HG02981 (cell line): ENCODE results near the gene CEP85L.
A peak's percentile ranks its signal among the peaks of the same experiment; 100 is the strongest.

Experiments
- ATAC-seq: cut with Tn5 transposase; IDR thresholded peaks from one replicate; pipeline ENCODE4 v1.9.1; 2021; ENCODE audit warnings: mild to moderate bottlenecking, moderate library complexity; ENCODE audit not compliant: unreplicated experiment

Gene CEP85L

DNA sequence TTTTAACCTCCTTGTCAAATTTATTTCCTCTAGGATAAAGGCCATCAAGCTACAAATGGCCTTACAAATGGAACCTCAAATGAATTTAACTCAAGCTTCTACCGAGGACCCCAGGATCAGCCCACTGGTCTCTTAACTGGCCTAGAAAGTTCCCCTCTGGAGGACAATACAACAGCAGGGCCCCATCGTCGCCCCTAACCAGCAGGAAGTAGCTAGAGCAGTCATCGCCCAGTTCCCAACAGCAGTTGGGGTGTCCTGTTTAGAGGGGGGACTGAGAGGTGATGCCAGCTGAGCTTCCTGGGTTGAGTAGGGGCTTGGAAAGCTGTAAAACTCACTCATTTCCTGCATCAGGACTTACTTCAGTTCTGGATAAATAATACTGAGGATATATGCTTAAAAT lies 25.6 kb downstream of the CEP85L start:
- no peak for ATAC-seq

DNA sequence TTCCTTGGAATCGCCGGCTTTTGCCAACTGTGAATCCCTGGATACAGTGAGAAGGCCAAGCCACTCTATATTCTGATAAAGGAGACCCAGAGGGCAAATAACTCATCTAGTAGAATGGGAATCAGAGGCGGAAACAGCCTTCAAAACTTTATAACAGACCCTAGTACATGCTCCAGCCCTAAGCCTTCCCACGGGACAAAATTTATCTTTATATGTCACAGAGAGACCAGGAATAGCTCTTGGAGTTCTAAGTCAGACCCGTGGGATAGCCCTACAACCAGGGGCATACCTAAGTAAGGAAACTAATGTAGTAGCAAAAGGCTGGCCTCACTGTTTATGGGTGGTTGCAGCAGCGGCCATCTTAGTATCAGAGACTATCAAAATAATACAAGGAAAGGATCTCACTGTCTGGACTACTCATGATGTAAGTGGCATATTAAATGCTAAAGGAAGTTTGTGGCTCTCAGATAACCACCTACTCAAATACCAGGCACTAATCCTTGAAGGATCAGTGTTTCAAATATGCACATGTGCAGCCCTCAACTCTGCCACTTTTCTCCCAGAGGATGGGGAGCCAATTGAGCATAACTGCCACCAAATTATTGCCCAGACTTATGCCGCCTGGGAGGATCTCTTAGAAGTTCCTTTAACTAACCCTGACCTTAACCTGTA lies 29.5 kb downstream of the CEP85L start:
- ATAC-seq = no peak

DNA sequence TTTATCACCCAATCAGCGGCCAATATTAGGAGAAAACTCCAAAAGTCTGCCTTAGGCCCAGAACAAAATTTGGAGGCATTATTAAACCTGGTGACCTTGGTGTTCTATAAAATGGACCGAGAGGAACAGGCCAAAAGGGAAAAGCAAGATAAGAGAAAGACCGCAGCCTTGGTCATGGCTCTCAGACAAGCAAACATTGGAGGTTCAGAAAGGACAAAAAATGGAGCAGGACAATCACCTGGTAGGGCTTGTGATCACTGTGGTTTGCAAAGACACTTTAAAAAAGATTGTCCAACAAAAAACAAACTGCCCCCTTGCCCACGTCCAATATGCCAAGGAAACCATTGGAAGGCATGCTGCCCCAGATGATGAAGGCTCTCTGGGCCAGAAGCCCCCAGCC lies 31.2 kb downstream of the CEP85L start:
- ATAC-seq = no peak

DNA sequence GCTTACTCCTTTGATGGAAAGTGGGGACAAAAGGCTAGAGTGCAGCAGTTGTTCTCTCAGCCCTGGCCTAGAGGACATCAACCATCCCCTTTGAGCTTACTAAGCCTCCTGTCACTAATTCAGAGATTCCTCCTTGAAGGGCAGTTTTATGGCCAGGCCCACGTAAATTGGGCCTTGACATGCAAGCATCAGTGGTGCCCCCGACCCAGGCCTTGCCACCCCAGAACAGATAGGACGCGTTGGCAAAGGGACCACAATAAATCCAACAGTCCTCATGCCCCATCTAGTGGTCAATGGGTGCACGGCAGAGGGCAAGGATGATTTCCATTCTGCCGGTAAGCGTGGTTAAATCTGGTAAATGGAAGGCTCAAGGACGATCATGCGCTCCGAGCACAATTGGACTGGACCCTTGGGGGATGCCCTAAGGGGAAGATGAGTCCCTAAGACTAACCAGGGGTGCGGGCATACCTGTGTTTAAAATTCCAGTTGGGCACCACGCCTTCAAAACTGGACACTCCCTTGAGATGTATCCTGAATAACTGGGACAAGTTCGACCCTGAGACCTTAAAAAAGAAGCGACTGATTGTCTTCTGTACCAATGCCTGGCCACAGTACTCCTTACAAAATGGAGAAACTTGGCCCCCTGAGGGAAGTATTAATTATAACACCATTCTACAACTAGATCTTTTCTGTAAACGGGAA lies 32.6 kb downstream of the CEP85L start:
- ATAC-seq = peak; percentile 93

DNA sequence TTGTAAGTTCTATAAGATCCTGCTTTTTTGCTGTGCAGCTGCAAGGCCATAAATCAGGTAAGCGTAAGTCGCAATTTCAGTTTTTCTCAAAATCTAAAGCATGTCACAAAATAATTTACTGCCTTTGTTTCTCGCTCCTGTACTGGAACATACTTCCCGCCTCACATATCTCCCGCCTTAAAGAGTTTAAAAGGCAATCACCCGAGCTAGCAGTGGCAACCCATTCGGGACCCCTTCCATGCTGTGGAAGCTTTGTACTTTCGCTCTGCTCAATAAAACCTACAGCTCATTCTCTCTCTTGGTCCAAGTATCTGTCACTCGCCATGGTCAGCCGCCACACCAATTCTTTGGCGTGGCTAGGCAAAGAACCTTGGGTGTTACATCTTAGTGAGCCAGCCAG lies 34.0 kb downstream of the CEP85L start:
- no peak for ATAC-seq

DNA sequence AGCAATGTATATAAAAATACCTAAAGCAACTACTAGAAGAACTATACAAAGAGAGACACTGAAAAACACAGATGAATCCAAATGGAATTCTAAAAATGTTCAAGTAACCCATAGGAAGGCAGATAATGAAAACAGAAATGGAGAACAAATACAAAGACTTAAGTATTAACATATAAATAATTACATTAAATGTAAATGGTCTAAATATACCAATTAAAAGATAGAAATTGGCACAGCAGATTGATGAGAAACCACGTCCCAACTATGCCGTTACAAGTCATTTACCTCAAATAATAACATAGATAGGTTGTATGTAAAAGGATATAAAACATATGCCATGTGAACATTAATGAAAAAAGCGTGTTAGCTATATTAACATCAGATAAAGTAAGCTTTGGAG lies 40.1 kb downstream of the CEP85L start:
- ATAC-seq = no peak

DNA sequence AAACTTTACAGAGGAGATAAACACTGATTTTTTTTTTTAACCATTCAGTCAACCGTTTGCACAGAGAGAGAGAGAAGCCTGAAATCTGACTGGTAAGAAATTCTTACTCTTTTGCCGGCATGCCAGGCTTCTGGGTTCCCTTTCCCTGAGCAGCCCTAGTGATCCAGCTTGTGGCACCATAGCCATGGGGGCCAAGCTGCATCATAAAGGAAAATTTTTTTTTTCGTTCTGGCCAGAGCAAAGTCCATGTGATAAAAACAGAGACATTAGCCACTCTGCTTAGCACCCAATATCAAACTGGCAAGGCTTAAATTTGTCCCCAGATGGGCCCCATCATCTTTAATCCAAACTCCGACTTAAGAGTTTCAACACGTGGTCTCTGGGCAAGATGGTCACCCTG lies 44.5 kb downstream of the CEP85L start:
- ATAC-seq = no peak

DNA sequence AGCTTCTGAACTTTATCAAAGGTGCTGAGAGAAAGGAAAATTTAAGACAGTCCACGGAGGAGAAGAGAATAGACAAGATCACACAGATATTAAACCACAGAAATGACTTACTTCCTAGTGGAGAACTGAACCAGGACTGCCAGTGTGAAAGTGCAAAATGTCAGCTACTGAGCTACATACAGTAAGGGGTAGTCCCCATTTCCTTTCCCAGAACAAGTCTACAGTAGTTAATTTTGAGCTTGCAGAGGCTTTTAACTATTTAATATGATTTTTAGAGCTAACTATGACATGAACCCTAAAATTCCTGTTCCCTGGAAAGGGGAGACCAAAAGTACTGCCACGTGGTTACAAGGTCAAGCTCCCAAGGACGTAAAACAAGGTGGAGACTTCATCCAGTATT lies 45.1 kb downstream of the CEP85L start:
- ATAC-seq = no peak

DNA sequence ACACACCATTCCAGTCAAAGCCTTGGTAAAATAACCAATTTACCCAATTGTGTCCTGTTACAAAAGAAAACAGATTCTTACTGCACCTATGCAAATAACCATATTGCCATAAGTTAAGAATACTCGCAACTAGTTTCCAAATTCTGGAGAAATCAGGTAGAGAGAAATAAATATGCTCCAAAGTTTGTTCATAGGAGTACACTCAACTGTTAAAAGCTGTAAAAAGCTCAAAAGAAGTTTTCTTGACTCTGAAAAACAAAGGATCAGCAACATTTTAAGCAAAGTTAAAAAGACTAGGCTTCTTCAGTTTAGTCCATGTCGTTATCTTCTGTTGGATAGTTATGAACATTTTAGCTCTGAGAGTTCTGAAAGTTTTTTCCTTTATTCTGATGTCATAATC lies 48.0 kb downstream of the CEP85L start:
- no peak for ATAC-seq

DNA sequence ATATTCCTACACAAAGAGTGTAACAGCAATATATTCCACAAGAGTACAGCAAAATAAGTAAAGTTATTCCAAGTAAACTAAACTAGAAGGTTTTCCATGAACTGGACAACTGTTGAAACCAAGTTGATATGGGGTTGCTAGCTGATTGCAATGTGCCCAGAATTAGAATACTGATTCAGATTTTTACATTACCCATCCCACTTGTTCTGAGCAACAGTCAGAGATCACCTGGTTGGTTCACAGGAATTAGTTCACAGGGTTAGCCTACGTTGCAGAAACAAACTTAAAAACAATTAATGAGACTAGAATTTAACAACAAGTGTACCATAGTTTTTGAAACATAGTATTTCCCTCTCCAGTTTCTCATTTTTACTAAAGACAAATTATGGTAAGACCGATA lies 49.1 kb downstream of the CEP85L start:
- ATAC-seq = no peak

DNA sequence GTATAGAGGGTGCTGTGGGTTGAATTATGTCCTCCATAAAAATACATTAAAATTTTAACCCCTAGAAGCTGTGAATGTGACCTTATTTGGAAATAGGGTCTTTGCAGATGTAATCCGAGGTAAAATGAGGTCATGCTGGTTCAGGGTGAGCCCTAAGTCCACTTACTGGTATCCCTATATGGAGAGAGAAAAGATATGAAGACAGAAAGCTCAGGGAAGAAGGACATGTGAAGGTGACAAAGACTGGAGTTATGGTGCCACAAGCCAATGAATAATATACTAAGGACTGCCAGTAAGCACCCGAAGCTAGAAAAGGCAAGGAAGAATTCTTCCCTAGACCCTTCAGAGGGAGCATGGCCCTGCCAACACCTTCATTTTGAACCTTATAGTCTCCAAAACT lies 53.1 kb downstream of the CEP85L start:
- no peak for ATAC-seq

DNA sequence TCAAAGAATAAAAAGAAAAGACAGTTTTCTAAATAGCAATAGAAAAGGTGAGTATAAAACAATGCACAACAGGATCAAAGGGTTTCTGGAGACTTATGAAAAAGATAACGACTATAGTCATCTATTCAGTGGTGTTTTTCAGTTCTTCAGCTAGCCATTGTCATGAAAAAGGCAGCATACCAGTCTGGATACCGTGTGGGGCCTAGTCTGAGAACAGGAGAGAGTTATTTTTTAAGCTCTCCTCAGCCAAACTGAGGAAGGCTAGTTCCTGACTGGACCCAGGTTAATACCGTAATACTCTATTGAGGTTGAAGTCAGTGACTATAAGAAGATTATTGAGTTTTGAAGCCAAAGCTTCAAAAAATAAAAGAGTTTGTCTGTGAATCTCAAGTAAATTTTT lies 53.8 kb downstream of the CEP85L start:
- no peak for ATAC-seq

DNA sequence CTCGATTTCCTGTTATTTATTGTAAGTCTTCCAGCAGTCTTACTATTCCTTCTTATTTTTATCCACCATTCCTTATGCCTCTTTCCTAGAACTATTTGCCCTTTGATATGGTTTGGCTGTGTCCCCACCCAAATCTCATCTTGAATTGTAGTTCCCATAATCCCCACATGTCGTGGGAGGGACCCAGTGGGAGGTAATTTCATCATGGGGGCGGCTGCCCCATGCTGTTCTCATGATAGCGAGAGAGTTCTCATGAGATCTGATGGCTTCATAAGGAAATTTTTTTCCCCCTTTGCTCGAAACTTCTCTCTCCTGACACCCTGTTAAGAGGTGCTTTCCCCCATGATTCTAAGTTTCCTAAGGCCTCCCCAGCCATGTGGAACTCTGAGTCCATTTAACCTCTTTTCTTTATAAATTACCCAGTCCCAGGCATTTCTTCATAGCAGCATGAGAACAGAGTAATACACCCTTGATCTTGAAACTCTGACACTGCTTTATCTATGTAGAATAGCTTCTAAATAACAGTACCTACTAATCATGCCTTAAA lies 54.5 kb downstream of the CEP85L start:
- no peak for ATAC-seq

DNA sequence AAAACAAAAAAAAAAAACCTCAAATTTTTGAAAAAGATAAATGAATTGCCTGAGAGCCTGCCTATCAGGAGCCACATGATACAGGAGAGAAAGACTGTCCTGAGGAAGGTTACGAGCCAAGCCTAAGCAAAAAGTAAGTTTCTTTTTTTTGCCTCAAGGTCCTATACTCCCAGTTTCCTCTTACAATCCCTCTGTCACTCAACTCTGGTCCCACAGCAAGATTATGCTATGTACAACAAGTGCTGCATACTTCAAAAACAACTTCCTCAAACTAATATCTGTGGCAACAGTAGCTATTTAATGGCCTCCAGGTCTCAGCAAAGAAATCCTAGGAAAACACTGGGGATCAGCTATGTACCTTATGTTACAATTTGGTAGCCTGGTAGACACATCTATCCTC lies 56.5 kb downstream of the CEP85L start:
- ATAC-seq = no peak

DNA sequence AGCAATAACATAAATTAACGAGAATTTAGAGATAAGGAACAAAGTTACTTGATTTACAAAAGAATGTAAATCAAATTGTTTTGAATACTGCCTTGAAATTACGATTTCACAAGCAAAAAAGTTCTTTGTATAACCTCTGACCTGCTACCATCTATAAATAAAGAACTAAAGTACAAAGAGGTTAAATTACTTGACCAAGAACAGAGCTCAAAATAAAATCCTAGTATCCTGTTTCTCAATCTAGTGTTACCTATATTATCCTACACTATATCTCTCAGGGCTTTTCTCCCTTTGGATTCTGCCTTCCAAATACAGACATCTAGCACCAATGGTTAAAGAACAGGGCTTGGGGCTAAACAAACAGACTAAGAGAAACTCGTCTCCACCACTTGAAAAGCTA lies 59.5 kb downstream of the CEP85L start:
- no peak for ATAC-seq

DNA sequence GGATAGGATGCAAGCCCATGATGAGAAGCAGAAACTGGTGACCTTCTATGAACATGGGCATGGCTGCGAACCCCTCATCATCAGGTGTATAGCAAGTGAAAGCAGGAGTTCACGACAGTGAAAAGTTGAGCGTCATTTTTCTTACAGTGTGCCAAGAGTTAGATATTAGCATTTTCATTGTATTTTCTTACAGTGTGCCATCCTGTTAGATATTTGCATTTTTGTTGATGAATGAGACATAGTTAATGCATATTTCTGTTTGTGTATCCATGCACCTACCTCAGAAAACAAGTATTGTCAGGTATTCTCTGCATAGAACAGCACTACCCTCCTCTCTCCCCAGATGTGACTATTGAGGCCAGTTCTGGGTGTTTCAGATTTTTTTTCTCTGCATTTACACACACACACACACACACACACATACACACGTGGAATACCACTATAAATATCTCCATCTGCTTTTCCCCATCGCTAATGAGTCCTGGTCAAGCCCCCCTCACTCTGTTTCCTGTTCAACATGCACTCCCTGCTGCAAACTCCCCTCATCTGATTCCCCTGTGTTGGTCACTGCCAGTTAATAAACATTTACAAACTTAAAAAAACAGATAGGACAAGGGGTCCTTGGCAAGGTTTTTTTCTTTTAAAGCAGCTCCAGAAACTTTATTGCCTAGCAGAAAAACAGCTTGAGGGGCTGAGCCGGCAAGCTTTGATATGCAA lies 61.6 kb downstream of the CEP85L start:
- ATAC-seq = no peak

DNA sequence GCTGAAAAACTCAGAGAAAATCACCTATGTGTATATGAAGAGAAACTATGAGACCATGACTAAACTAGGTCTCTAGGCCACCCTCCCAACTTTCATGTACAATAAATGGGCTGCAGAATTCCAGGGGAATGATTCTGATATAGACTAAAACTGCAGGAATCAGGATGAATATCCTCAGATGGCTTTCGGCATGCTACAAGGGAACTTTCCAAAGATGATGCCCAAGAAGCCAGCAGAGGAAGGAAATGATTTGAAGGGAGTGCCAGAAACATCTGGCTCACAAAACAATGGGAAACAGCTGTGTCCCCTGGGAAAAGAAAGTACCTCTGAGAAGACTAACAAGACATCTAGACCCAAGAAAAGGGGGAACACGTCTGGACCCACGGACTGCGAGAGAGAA lies 62.2 kb downstream of the CEP85L start:
- no peak for ATAC-seq

DNA sequence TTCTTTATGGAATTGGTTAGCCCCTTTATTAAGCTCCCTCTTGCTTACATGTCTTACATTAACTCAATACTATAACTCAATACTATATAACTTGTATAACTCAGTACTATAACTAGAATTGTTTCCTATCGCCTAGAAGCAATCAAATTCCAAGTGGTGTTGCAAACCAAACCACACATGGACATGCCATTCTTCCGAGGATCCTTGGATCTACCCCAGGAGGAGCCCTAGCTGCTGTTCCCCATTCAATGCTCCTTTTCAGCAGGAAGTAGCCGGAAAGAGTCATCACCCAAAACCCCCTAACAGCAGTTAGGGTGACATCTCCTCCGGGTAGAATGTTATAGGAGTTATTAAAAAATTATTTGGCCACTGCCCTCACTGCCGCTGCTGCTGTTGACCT lies 62.8 kb downstream of the CEP85L start:
- ATAC-seq = no peak

DNA sequence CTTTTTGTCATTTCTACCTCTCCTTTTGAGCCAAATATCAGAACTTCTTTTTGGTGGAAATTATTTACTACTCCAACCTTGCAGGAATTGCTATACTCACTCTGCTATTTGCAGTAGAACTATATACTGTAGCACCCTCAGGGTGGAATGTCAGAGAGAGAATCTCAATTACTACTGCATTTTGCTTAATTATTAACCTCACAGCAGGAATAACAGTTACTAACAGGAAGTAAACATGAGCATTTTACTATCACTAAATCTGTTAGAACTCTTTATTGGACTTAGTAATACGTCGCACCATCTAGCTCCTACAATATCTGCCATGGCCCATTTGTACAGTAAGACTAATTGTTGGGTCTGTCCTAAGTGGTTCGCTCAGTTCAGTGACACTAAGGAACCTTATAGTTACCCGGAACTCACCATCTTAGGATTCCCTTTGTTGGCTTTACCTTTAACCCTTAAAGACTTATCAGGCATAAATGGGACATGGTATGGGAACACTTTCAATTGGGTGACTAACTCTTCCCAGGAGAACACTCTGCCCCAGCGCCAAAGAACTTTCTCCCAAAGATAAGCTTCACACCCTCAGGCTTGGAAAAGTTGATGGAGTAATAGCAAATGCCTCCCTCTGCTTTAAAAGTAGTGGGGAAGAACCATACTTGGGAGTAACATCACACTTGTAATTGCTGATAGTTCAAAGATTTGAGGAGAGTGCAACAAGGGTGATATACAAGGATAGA lies 64.5 kb downstream of the CEP85L start:
- no peak for ATAC-seq

DNA sequence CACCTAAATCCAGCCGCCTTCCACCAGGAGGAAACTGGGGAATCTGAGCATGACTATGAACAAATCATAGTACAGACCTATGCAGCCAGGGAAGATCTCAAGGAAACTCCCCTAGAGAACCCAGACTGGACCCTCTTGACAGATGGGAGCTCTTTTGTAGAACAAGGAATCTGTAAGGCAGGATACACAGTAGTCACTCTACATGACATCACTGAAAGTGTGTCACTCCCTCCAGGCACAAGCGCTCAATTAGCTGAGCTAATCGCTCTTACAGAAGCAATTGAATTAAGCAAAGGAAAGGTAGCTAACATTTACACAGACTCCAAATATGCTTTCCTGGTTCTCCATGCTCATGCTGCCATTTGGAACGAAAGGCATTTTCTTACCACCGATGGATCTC lies 66.5 kb downstream of the CEP85L start:
- ATAC-seq = no peak

DNA sequence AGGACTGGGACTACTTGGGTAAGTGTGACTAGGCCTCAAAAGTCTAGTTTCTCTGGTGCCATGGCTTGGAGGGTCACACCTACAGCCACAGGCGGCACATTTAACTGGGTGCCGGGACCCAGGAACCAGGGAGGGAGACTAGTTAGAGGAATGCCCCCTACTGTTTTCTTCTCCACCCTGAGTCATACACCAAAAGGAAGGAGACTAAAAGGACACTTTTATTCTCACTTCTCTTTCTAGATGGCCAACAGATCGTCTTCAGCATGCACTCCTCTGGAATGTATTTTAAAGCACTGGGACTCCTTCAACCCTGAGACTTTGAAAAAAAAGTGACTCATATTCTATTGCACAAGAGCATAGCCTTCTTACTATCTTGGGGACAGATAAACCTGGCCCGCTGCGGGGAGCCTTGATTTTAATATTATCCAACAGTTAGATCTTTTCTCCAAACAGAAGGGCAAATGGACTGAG lies 69.9 kb downstream of the CEP85L start:
- ATAC-seq = no peak
